HCT116 (cell line): ENCODE measurements around the gene TACC3. TPM values are rescaled to one million over a fixed set of nuclear protein-coding genes. Genes with fewer than 3 reads are reported as not detected.

Experiments
- ATAC-seq: fragments of 200-7000 bp; cut with Tn5 transposase; 2 replicates; pipeline ENCODE4 v1.9.1; 2020; ENCODE audit warnings: mild to moderate bottlenecking, moderate library complexity
- BruUV-seq: library from RNA; stranded (reverse); fragments of 400-500 nt; replicated peaks from 2 replicates; lab custom pipeline; 2021; lab: Mats Ljungman, UMichigan
- CTCF ChIA-PET: fragments of 300-600 bp; sonication (Branson Sonifier 250); formaldehyde crosslinking; loops from one replicate; lab custom pipeline; 2021; ENCODE audit warnings: antibody characterized with exemption; lab: Charles Lee
- POLR2A ChIA-PET: fragments of 300-600, 350-600 bp; sonication (Branson Sonifier 250); formaldehyde crosslinking; loops from one replicate; lab custom pipeline; 2021; ENCODE audit warnings: antibody characterized with exemption; lab: Charles Lee
- RAD21 ChIA-PET, 2 experiments: fragments of 300-600 bp; sonication (Branson Sonifier 250); formaldehyde crosslinking; loops; one replicate each; lab custom pipeline; 2023; ENCODE audit warnings: low total read pairs in 2 of 2; ENCODE audit not compliant: uncharacterized antibody in 2 of 2, unreplicated experiment in 2 of 2, low non-redundant PET in 1 of 2; lab: Charles Lee
- DNase-seq: peaks from one replicate; pipeline ENCODE4 v3.0.0-alpha.2; 2010; ENCODE audit warnings: low read depth, low spot score
- H2AFZ ChIP-seq: fragments of 200-600 bp; shearing (Covaris generic), sonication (generic); 2 replicates; pipeline ENCODE4 v1.6.1; 2017; ENCODE audit warnings: low read depth, mixed run types, mixed read lengths, antibody characterized with exemption, low read length; ENCODE audit not compliant: poor library complexity, severe bottlenecking
- H3K27ac ChIP-seq: 2 replicates; pipeline ENCODE4 v1.5.1; 2012; ENCODE audit warnings: low read depth, low read length
- H3K27me3 ChIP-seq: fragments of 200-600 bp; sonication (generic); 2 replicates; pipeline ENCODE4 v1.6.1; 2016; ENCODE audit warnings: mixed run types, low read length, mixed read lengths; ENCODE audit not compliant: insufficient read depth
- H3K36me3 ChIP-seq, 2 experiments: fragments of 200-500 bp in 1 of 2; fragments of 200-600 bp in 1 of 2; sonication (Bioruptor generic) in 1 of 2; sonication (generic) in 1 of 2; 2 replicates each; pipeline versions ENCODE4 v1.5.1 to v1.6.1; 2014 to 2016; ENCODE audit warnings: low read length in 2 of 2, inconsistent platforms in 1 of 2, mixed read lengths in 1 of 2, mixed run types in 1 of 2; ENCODE audit not compliant: insufficient read depth in 2 of 2, control insufficient read depth in 1 of 2
- H3K4me1 ChIP-seq, 2 experiments: fragments of 200-600 bp in 1 of 2; sonication (generic) in 1 of 2; 2 replicates each; pipeline versions ENCODE4 v1.5.1 to v1.6.1; 2012 to 2017; ENCODE audit warnings: low read length in 2 of 2, inconsistent platforms in 1 of 2, mild to moderate bottlenecking in 1 of 2, mixed read lengths in 1 of 2, mixed run types in 1 of 2, moderate library complexity in 1 of 2; ENCODE audit not compliant: insufficient read depth in 2 of 2, control insufficient read depth in 1 of 2
- H3K4me2 ChIP-seq: fragments of 200-600 bp; sonication (generic); 2 replicates; pipeline ENCODE4 v1.6.1; 2017; ENCODE audit warnings: mixed run types, low read length, mixed read lengths
- H3K4me3 ChIP-seq, 2 experiments: fragments of 200-600 bp in 1 of 2; sonication (generic) in 1 of 2; replicated peaks in 1 of 2; 2 replicates each; pipeline ENCODE4 v1.5.1; 2011 to 2016; ENCODE audit warnings: low read length in 2 of 2, control low read depth in 1 of 2, low read depth in 1 of 2, mild to moderate bottlenecking in 1 of 2, mixed read lengths in 1 of 2, mixed run types in 1 of 2
- H3K79me2 ChIP-seq: fragments of 200-600 bp; sonication (generic); 2 replicates; pipeline ENCODE4 v1.6.1; 2017; ENCODE audit warnings: mild to moderate bottlenecking, mixed run types, low read length, moderate library complexity, mixed read lengths; ENCODE audit not compliant: insufficient read depth
- H3K9ac ChIP-seq: fragments of 200-600 bp; sonication (generic); 2 replicates; pipeline ENCODE4 v1.6.1; 2016; ENCODE audit warnings: low read length, mixed read lengths
- H3K9me2 ChIP-seq: fragments of 200-600 bp; sonication (generic), shearing (Covaris generic); 2 replicates; pipeline ENCODE4 v1.6.1; 2017; ENCODE audit warnings: mixed run types, mild to moderate bottlenecking, moderate library complexity; ENCODE audit not compliant: insufficient read depth
- H3K9me3 ChIP-seq, 2 experiments: fragments of 200-500 bp in 1 of 2; fragments of 200-600 bp in 1 of 2; sonication (Bioruptor generic) in 1 of 2; sonication (generic) in 1 of 2; 2 replicates each; pipeline ENCODE4 v1.6.1; 2014 to 2017; ENCODE audit warnings: low read length in 2 of 2, mixed read lengths in 2 of 2, inconsistent platforms in 1 of 2, low read depth in 1 of 2, mild to moderate bottlenecking in 1 of 2, mixed run types in 1 of 2, moderate library complexity in 1 of 2; ENCODE audit not compliant: control insufficient read depth in 1 of 2, insufficient read depth in 1 of 2
- H4K20me1 ChIP-seq: fragments of 200-600 bp; sonication (generic), shearing (Covaris generic); 2 replicates; pipeline ENCODE4 v1.6.1; 2017; ENCODE audit warnings: mixed run types, mild to moderate bottlenecking, moderate library complexity; ENCODE audit not compliant: insufficient read depth
- CBX3 ChIP-seq: IDR thresholded peaks from 2 replicates; pipeline ENCODE4 v1.6.1; 2012; ENCODE audit warnings: low read depth
- EGR1 ChIP-seq: IDR thresholded peaks from 2 replicates; pipeline ENCODE4 v1.6.1; 2012; ENCODE audit warnings: low read depth
- ELF1 ChIP-seq: IDR thresholded peaks from 2 replicates; pipeline ENCODE4 v1.6.1; 2012; ENCODE audit warnings: low read depth, borderline replicate concordance
- POLR2A ChIP-seq: IDR thresholded peaks from 2 replicates; pipeline ENCODE4 v1.7.0; 2011; ENCODE audit warnings: borderline replicate concordance; ENCODE audit not compliant: insufficient read depth, insufficient read length; ENCODE audit errors: extremely low read depth
- POLR2AphosphoS5 ChIP-seq: IDR thresholded peaks from 2 replicates; pipeline ENCODE4 v1.6.1; 2011; ENCODE audit warnings: mild to moderate bottlenecking, low read depth, low read length, moderate library complexity
- RAD21 ChIP-seq: IDR thresholded peaks from 2 replicates; pipeline ENCODE4 v1.6.1; 2012; ENCODE audit warnings: low read depth, mild to moderate bottlenecking
- SRF ChIP-seq: IDR thresholded peaks from 2 replicates; pipeline ENCODE4 v1.6.1; 2012; ENCODE audit warnings: low read depth
- TCF7L2 ChIP-seq: IDR thresholded peaks from 2 replicates; pipeline ENCODE4 v1.7.0; 2011; ENCODE audit warnings: borderline replicate concordance, inconsistent platforms; ENCODE audit not compliant: insufficient read depth, insufficient read length; ENCODE audit errors: extremely low read depth
- YY1 ChIP-seq: IDR thresholded peaks from 2 replicates; pipeline ENCODE4 v1.6.1; 2011; ENCODE audit warnings: low read length, low read depth, moderate library complexity, mild to moderate bottlenecking; ENCODE audit not compliant: insufficient replicate concordance; ENCODE audit errors: extremely low read depth
- ZNF274 ChIP-seq: fragments of 200-500 bp; sonication (Bioruptor generic); IDR thresholded peaks from 2 replicates; pipeline ENCODE4 v1.6.1; 2014; ENCODE audit warnings: mild to moderate bottlenecking, low read depth, low read length, inconsistent platforms
- intact Hi-C: fragments of 100-400 bp; cut with micrococcal nuclease; formaldehyde crosslinking; loops from 2 replicates; pipeline ENCODE4 v1.10.0; 2022
- total RNA-seq: library from RNA; stranded (reverse); gene quantifications from one replicate; pipeline ENCODE4 v1.2.1, GENCODE V29; 2021; ENCODE audit not compliant: unreplicated experiment
- TF ChIP-seq, protein P1 (sequence below): IDR thresholded peaks from 2 replicates; pipeline ENCODE4 v1.6.1; 2012
- TF ChIP-seq, protein P2 (sequence below): IDR thresholded peaks from 2 replicates; pipeline ENCODE4 v1.6.1; 2012
- TF ChIP-seq, protein P3 (sequence below), 3 experiments: fragments of 200-600 bp in 1 of 3; sonication (generic) in 1 of 3; IDR thresholded peaks in 2 of 3; conservative IDR thresholded peaks in 1 of 3; 2 replicates each; pipeline ENCODE4 v1.5.1; 2012 to 2017; ENCODE audit warnings: low read depth in 2 of 3, low read length in 2 of 3, antibody characterized with exemption in 1 of 3, borderline replicate concordance in 1 of 3, control low read depth in 1 of 3, mild to moderate bottlenecking in 1 of 3, mixed read lengths in 1 of 3, mixed run types in 1 of 3, moderate library complexity in 1 of 3; ENCODE audit not compliant: insufficient read depth in 1 of 3

Gene TACC3
- total RNA-seq, 1 experiment from 2014 or later: 106 TPM

DNA sequence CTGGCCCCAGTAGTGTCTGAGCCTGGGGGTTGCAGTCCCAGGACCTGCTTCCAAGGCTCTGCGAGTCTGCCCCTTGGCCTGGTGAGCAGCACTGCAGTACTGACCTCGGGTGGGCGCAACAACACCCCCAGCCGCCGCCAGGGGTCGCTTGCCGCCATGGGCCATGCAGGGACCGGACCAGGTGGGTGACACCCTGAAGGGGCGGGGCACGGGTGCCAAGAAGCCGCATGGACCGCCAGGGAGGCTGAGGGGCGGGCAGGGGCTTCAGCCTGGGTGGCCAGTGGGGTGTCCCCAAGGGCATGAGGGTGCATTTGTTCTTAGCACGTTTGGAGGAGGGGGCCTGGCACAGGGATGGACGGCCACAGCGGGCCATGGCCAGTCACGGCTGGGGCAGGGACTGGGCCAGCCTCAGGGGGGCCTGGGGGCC is 25.0 kb downstream of the TACC3 start:
- Histone ChIP-seq H3K27ac (no peak overlapping the region; the same call in 1 of the 2 replicates), H2AFZ (no peak overlapping the region), H3K79me2 (no peaks in the 10 kb centered on the region), H4K20me1 (no peaks in the 10 kb centered on the region), H3K4me2 (no peak overlapping the region), H3K9me3 (no peaks in the 10 kb centered on the region), H3K4me3 (no peak overlapping the region), H3K9me2 (no peaks in the 10 kb centered on the region), H3K36me3 (peaks cover 0 to 13% of the 10 kb centered on the region in 2 experiments; a peak in 3 of 4 replicates), H3K27me3 (no peaks in the 10 kb centered on the region), H3K4me1 (peaks cover 0 to 17% of the 10 kb centered on the region in 2 experiments; a peak in 1 of 4 replicates), H3K9ac (no peak overlapping the region)
- TF ChIP-seq POLR2AphosphoS5 (no peak), ZNF274 (no peak), SRF (no peak), POLR2A (no peak), EGR1 (no peak), YY1 (no peak), TCF7L2 (no peak), RAD21 (peak; percentile 74), ELF1 (no peak), CBX3 (no peak)
- TF ChIP-seq, protein P1, sequence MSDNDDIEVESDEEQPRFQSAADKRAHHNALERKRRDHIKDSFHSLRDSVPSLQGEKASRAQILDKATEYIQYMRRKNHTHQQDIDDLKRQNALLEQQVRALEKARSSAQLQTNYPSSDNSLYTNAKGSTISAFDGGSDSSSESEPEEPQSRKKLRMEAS: no peak
- TF ChIP-seq, protein P2, sequence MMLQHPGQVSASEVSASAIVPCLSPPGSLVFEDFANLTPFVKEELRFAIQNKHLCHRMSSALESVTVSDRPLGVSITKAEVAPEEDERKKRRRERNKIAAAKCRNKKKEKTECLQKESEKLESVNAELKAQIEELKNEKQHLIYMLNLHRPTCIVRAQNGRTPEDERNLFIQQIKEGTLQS: no peak
- TF ChIP-seq, protein P3, sequence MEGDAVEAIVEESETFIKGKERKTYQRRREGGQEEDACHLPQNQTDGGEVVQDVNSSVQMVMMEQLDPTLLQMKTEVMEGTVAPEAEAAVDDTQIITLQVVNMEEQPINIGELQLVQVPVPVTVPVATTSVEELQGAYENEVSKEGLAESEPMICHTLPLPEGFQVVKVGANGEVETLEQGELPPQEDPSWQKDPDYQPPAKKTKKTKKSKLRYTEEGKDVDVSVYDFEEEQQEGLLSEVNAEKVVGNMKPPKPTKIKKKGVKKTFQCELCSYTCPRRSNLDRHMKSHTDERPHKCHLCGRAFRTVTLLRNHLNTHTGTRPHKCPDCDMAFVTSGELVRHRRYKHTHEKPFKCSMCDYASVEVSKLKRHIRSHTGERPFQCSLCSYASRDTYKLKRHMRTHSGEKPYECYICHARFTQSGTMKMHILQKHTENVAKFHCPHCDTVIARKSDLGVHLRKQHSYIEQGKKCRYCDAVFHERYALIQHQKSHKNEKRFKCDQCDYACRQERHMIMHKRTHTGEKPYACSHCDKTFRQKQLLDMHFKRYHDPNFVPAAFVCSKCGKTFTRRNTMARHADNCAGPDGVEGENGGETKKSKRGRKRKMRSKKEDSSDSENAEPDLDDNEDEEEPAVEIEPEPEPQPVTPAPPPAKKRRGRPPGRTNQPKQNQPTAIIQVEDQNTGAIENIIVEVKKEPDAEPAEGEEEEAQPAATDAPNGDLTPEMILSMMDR (IDR thresholded peaks at IDR 0.05 in 2 of 3, conservative IDR thresholded peaks at IDR 0.05 in 1 of 3; ENCODE audit: borderline replicate concordance in 1 of 3, insufficient read depth in 1 of 3, low read depth in 2 of 3, low read length in 2 of 3): peak; percentile 86 to 95 (median 92)
- no TSS peak for BruUV-seq
- intact Hi-C loops: loop anchor here (1.0 to 2.0 kb wide), 3 partner anchors 153 to 441 kb away; no protein-coding TSS in a partner anchor
- DNase-seq: peak; percentile 46
- CTCF ChIA-PET: interaction anchor here (1.7 to 2.9 kb wide), 3 partner anchors 10 to 164 kb away, joined by 3 to 43 read pairs (median 13); no protein-coding TSS in a partner anchor
- RAD21 ChIA-PET: no interaction called here
- ATAC-seq: peak; percentile 83
- POLR2A ChIA-PET: no interaction called here
